Nephron (organoid): Measurements from ENCODE around the gene C1orf105.
"Not testable (repeated sequence)": the region's sequence is repeated elsewhere in the genome, so short reads cannot be mapped to it uniquely, and the experiment has no call there.

Source experiments
- H3K27ac Mint-ChIP-seq, 3 experiments: 2 replicates each; pipeline ENCODE4 v1.8.0; 2020; ENCODE audit warnings: mixed read lengths in 3 of 3, mild to moderate bottlenecking in 2 of 3, moderate library complexity in 1 of 3
- H3K27me3 Mint-ChIP-seq: 2 replicates; pipeline ENCODE4 v1.8.0; 2021; ENCODE audit warnings: low read depth, mild to moderate bottlenecking, moderate library complexity, mixed read lengths
- H3K36me3 Mint-ChIP-seq: 2 replicates; pipeline ENCODE4 v1.8.0; 2020; ENCODE audit warnings: low read depth, mixed read lengths
- H3K4me1 Mint-ChIP-seq: 2 replicates; pipeline ENCODE4 v1.8.0; 2020; ENCODE audit warnings: mixed read lengths
- H3K4me3 Mint-ChIP-seq, 3 experiments: 2 replicates each; pipeline ENCODE4 v1.8.0; 2020; ENCODE audit warnings: mild to moderate bottlenecking in 3 of 3, mixed read lengths in 3 of 3, moderate library complexity in 2 of 3
- H3K9me3 Mint-ChIP-seq: 2 replicates; pipeline ENCODE4 v1.8.0; 2020; ENCODE audit warnings: mixed read lengths
- CTCF ChIP-seq, 3 experiments: fragments of 200-600 bp; sonication (generic); IDR thresholded peaks; one replicate each; pipeline ENCODE4 v1.5.0; 2021; ENCODE audit warnings: antibody characterized with exemption in 3 of 3; ENCODE audit not compliant: unreplicated experiment in 3 of 3

Gene C1orf105

GRCh38 chr1:172427191-172427590 is 6.7 kb downstream of the C1orf105 start:
- TF ChIP-seq CTCF (IDR thresholded peaks at IDR 0.05; ENCODE audit: unreplicated experiment in 3 of 3), result no peak
- no peak overlapping the region for H3K4me3 Mint-ChIP-seq

GRCh38 chr1:172429331-172430127 is 9.0 kb downstream of the C1orf105 start:
- H3K36me3 Mint-ChIP-seq, result peaks cover 20% of the 10 kb centered on the region
- peaks cover 18% of the 10 kb centered on the region for H3K9me3 Mint-ChIP-seq
- H3K27ac Mint-ChIP-seq, result peak overlapping the region in 2 of 3 experiments; percentile 31 to 59
- peaks cover 11% of the 10 kb centered on the region for H3K4me1 Mint-ChIP-seq
- H3K27me3 Mint-ChIP-seq, result no peaks in the 10 kb centered on the region
- H3K4me3 Mint-ChIP-seq, result no peak overlapping the region
- peak; percentile 81 to 83 (median 83) for TF ChIP-seq CTCF (IDR thresholded peaks at IDR 0.05; ENCODE audit: unreplicated experiment in 3 of 3)

More at GRCh38 chr1:172427191-172427590, 6.7 kb downstream of the C1orf105 start:
- Mint-ChIP-seq H3K36me3 (no peaks in the 10 kb centered on the region), H3K27me3 (no peaks in the 10 kb centered on the region), H3K9me3 (no peaks in the 10 kb centered on the region), H3K27ac (no peak overlapping the region), H3K4me1 (peaks cover 11% of the 10 kb centered on the region)

- peaks cover 25% of the 10 kb centered on the region for H3K36me3 Mint-ChIP-seq
- TF ChIP-seq CTCF (IDR thresholded peaks at IDR 0.05; ENCODE audit: unreplicated experiment in 3 of 3), result no peak
- H3K9me3 Mint-ChIP-seq, result peaks cover 21% of the 10 kb centered on the region
- H3K27me3 Mint-ChIP-seq, result no peaks in the 10 kb centered on the region
- peak overlapping the region in 2 of 3 experiments; percentile 31 to 59 for H3K27ac Mint-ChIP-seq
- no peak overlapping the region for H3K4me3 Mint-ChIP-seq
- peaks cover 11% of the 10 kb centered on the region for H3K4me1 Mint-ChIP-seq
Observed at GRCh38 chr1:172430128-172430454, 9.6 kb downstream of the C1orf105 start.

- no peak for TF ChIP-seq CTCF (IDR thresholded peaks at IDR 0.05; ENCODE audit: unreplicated experiment in 3 of 3)
- H3K36me3 Mint-ChIP-seq, result peaks cover 34% of the 10 kb centered on the region
- H3K27me3 Mint-ChIP-seq, result no peaks in the 10 kb centered on the region
- H3K9me3 Mint-ChIP-seq, result peaks cover 31% of the 10 kb centered on the region
- no peak overlapping the region for H3K27ac Mint-ChIP-seq
- H3K4me3 Mint-ChIP-seq, result no peak overlapping the region
- H3K4me1 Mint-ChIP-seq, result peaks cover 11% of the 10 kb centered on the region
Observed at GRCh38 chr1:172431204-172431603, 10.7 kb downstream of the C1orf105 start.

GRCh38 chr1:172431721-172432192 is 11.3 kb downstream of the C1orf105 start:
- H3K27ac Mint-ChIP-seq, result no peak overlapping the region
- no peaks in the 10 kb centered on the region for H3K27me3 Mint-ChIP-seq
- H3K9me3 Mint-ChIP-seq, result peaks cover 32% of the 10 kb centered on the region
- no peak for TF ChIP-seq CTCF (IDR thresholded peaks at IDR 0.05; ENCODE audit: unreplicated experiment in 3 of 3)
- H3K36me3 Mint-ChIP-seq, result peaks cover 38% of the 10 kb centered on the region
- H3K4me1 Mint-ChIP-seq, result peaks cover 11% of the 10 kb centered on the region
- no peak overlapping the region for H3K4me3 Mint-ChIP-seq

GRCh38 chr1:172437183-172437582 is 16.7 kb downstream of the C1orf105 start:
- H3K4me1 Mint-ChIP-seq, result peaks cover 19% of the 10 kb centered on the region
- peaks cover 34% of the 10 kb centered on the region for H3K9me3 Mint-ChIP-seq
- H3K36me3 Mint-ChIP-seq, result peaks cover 78% of the 10 kb centered on the region
- H3K27me3 Mint-ChIP-seq, H3K27ac Mint-ChIP-seq, H3K4me3 Mint-ChIP-seq: not testable (repeated sequence)
